Spleen (tissue), 11 donors: ENCODE results near the gene TGM3. TPM values are rescaled to one million over a fixed set of nuclear protein-coding genes. Genes with fewer than 3 reads are reported as not detected.

ENCODE experiments used
- DNase-seq: peaks from one replicate; pipeline ENCODE4 v3.0.0-alpha.2; 2020
- H3K27ac ChIP-seq, 8 donors: fragments of 200-600 bp; sonication (generic) in 7 of 8; 1 replicate in 4 of 8; 2 replicates in 4 of 8; pipeline versions ENCODE4 v1.5.0 to v1.8.0; 2016 to 2021; ENCODE audit warnings: inconsistent platforms in 4 of 8, mild to moderate bottlenecking in 4 of 8, moderate library complexity in 1 of 8
- H3K27me3 ChIP-seq, 7 donors: fragments of 200-600 bp; sonication (generic) in 6 of 7; replicated peaks in 1 of 7; 1 replicate in 4 of 7; 2 replicates in 3 of 7; pipeline versions ENCODE4 v1.5.0 to v1.8.0; 2016 to 2021; ENCODE audit warnings: inconsistent platforms in 3 of 7, mild to moderate bottlenecking in 1 of 7
- H3K36me3 ChIP-seq, 6 donors: fragments of 200-600 bp; sonication (generic) in 5 of 6; 1 replicate in 4 of 6; 2 replicates in 2 of 6; pipeline versions ENCODE4 v1.5.0 to v1.8.0; 2016 to 2021; ENCODE audit warnings: inconsistent platforms in 2 of 6
- H3K4me1 ChIP-seq, 6 donors: fragments of 200-600 bp; sonication (generic) in 5 of 6; 1 replicate in 3 of 6; 2 replicates in 3 of 6; pipeline versions ENCODE4 v1.5.0 to v1.8.0; 2016 to 2021; ENCODE audit warnings: inconsistent platforms in 3 of 6
- H3K4me3 ChIP-seq, 8 donors: fragments of 200-600 bp; sonication (generic) in 7 of 8; 1 replicate in 4 of 8; 2 replicates in 4 of 8; pipeline versions ENCODE4 v1.5.0 to v1.8.0; 2016 to 2021; ENCODE audit warnings: inconsistent platforms in 4 of 8, mild to moderate bottlenecking in 4 of 8, moderate library complexity in 2 of 8
- H3K9me3 ChIP-seq, 8 donors: fragments of 200-600 bp; sonication (generic) in 7 of 8; 1 replicate in 4 of 8; 2 replicates in 4 of 8; pipeline versions ENCODE4 v1.5.0 to v1.8.0; 2016 to 2021; ENCODE audit warnings: inconsistent platforms in 4 of 8
- POLR2A ChIP-seq, 3 donors: fragments of 450-650 bp; IDR thresholded peaks; one replicate each; pipeline ENCODE4 v1.5.1; 2017; ENCODE audit warnings: antibody characterized with exemption in 3 of 3, mild to moderate bottlenecking in 1 of 3
- POLR2AphosphoS5 ChIP-seq, 3 donors: sonication (generic); formaldehyde crosslinking; IDR thresholded peaks; one replicate each; pipeline ENCODE4 v1.5.1; 2017; ENCODE audit warnings: antibody characterized with exemption in 3 of 3
- WGBS, 5 donors: extraction: QIAGEN DNeasy Blood & Tissue Kit in 3 of 5; methylation state at CpG; one replicate each; pipeline versions ENCODE4 v1.1.5 to v1.1.7; 2013 to 2018; 5-methylcytosine and 5-hydroxymethylcytosine counted together
- intact Hi-C: fragments of 100-400 bp; cut with DNase I; formaldehyde crosslinking; loops from one replicate; pipeline ENCODE4 v1.15.0; 2023; ENCODE audit warnings: low total_unique reads
- polyA plus RNA-seq, 3 donors: library from polyadenylated mRNA; stranded (reverse); fragments of 200-250 nt; gene quantifications; one replicate each; pipeline ENCODE4 v1.2.1, GENCODE V29; 2013
- total RNA-seq, 7 donors: library from RNA; depleted of rRNA in 3 of 7; stranded (reverse); fragments of >200 nt in 3 of 7; fragmentation: NEBNext Ultra II Directional in 4 of 7; extraction: Animal tissue kit (Norgen Biotek cat#: 25700) in 4 of 7; gene quantifications; one replicate each; pipeline versions ENCODE4 v1.1.0 to v1.2.1, GENCODE V29; 2016 to 2021
- TF ChIP-seq, protein P1 (sequence below), 11 experiments: fragments of 200-600 bp in 7 of 11; fragments of 450-650 bp in 4 of 11; sonication (generic) in 4 of 11; IDR thresholded peaks in 8 of 11; conservative IDR thresholded peaks in 3 of 11; 1 replicate in 7 of 11; 2 replicates in 4 of 11; pipeline versions ENCODE4 v1.4.0 to v1.8.0; 2016 to 2021; ENCODE audit warnings: antibody characterized with exemption in 11 of 11, inconsistent platforms in 4 of 11, mild to moderate bottlenecking in 1 of 11
- donor health status: healthy with polysubstance abuse.
- donor health status: DM: no; HTN: no; CAD: no; lungs with moderate emphysema.
- donor health status: DM: no; HTN: no; CAD: no.
- donor health status: Bipolar disorder and iron deficiency.
- donor health status: healthy.
- donor health status: DM: no; HTN: no; CAD: no.
- donor health status: DM: yes; HTN: yes; CAD: no.

The TGM3 gene
- total and polyA plus RNA-seq, 10 donors, result 0.09 to 0.64 (median 0.43) TPM; not detected in 3

DNA sequence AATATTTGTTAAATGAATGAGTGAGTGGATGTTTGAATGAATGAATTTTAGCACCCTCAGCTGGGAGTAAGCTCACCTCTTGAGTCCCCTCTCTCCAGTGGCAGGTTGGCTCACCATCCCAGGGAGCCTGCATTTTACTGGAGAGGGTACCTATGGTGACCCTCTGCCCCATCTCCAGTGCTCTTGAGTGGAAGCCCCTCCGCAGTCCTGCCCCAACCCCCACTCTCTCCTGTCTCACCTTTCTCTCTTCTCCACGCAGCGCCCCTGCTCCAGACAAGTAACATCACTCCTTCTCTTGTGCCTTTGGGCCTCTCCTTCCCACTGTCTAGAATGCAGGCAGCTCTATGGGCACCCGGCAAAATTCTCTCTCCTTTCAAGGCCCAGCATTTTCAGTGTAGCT lies 11.3 kb downstream of the TGM3 start:
- WGBS, 5 donors, result 85 to 98% (median 90%) methylated on average over 4 of the region's 4 CpGs
- Histone ChIP-seq H3K27ac (no peak overlapping the region), H3K4me3 (no peak overlapping the region), H3K4me1 (peaks cover 0 to 4% (median 2%) of the 10 kb centered on the region in 6 donors), H3K27me3 (no peaks in the 10 kb centered on the region), H3K9me3 (no peaks in the 10 kb centered on the region), H3K36me3 (no peaks in the 10 kb centered on the region)
- TF ChIP-seq POLR2A (IDR thresholded peaks at IDR 0.05), result no peak
- intact Hi-C loops, result no loop called here
- no peak for DNase-seq

DNA sequence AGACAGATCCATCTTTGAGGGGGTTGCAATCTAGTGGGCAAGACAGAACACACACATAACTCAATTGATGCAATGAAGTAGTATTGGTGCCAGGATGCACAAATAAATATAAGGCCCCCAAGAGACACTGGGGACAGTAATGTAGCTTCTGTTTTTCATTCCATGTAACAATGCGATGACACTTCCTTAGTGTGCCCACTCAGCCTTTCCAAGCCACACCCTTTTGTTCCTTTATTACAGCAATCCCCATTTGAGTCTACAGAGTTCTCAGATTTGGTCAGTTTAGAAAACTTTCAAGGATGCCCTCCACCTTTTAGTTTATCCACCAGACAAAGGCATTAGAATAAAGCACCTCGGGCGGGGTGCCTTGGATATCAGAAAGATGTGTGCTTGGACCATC lies 15.5 kb downstream of the TGM3 start:
- WGBS, 5 donors, result 72 to 95% (median 82%) methylated on average over 3 of the region's 3 CpGs
- H3K4me3 ChIP-seq, result no peak overlapping the region
- intact Hi-C loops, result no loop called here
- H3K36me3 ChIP-seq, result no peaks in the 10 kb centered on the region
- no peaks in the 10 kb centered on the region for H3K9me3 ChIP-seq
- DNase-seq, result no peak
- TF ChIP-seq POLR2A (IDR thresholded peaks at IDR 0.05) (no peak), POLR2AphosphoS5 (IDR thresholded peaks at IDR 0.05) (no peak)
- TF ChIP-seq, protein P1, sequence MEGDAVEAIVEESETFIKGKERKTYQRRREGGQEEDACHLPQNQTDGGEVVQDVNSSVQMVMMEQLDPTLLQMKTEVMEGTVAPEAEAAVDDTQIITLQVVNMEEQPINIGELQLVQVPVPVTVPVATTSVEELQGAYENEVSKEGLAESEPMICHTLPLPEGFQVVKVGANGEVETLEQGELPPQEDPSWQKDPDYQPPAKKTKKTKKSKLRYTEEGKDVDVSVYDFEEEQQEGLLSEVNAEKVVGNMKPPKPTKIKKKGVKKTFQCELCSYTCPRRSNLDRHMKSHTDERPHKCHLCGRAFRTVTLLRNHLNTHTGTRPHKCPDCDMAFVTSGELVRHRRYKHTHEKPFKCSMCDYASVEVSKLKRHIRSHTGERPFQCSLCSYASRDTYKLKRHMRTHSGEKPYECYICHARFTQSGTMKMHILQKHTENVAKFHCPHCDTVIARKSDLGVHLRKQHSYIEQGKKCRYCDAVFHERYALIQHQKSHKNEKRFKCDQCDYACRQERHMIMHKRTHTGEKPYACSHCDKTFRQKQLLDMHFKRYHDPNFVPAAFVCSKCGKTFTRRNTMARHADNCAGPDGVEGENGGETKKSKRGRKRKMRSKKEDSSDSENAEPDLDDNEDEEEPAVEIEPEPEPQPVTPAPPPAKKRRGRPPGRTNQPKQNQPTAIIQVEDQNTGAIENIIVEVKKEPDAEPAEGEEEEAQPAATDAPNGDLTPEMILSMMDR (IDR thresholded peaks at IDR 0.05 in 8 of 11, conservative IDR thresholded peaks at IDR 0.05 in 3 of 11), result no peak
- peaks cover 0 to 20% (median 12%) of the 10 kb centered on the region in 6 donors for H3K4me1 ChIP-seq
- H3K27me3 ChIP-seq, result no peaks in the 10 kb centered on the region
- H3K27ac ChIP-seq, result no peak overlapping the region

DNA sequence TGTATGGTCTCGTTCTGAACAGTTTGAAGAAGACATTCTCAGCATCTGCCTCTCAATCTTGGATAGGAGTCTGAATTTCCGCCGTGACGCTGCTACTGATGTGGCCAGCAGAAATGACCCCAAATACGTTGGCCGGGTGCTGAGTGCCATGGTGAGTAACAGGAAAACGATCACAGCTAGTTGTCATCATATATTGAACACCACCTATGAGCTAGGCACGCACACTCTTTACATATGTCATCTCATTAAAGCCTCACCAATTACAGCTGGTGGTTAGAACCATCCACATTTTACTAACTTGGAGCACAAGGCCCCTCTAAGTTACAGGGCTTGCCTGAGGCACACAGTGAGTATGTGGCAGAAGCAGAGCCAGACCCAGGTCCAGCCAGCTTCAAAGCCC lies 17.1 kb downstream of the TGM3 start:
- DNase-seq, result no peak
- H3K4me1 ChIP-seq, result peaks cover 0 to 20% (median 12%) of the 10 kb centered on the region in 6 donors
- intact Hi-C loops, result no loop called here
- no peak overlapping the region for H3K4me3 ChIP-seq
- H3K27me3 ChIP-seq, result no peaks in the 10 kb centered on the region
- no peaks in the 10 kb centered on the region for H3K9me3 ChIP-seq
- WGBS, 5 donors, result 87 to 93% (median 90%) methylated on average over 8 of the region's 8 CpGs
- H3K27ac ChIP-seq, result no peak overlapping the region
- TF ChIP-seq, protein P1 (IDR thresholded peaks at IDR 0.05 in 8 of 11, conservative IDR thresholded peaks at IDR 0.05 in 3 of 11), result no peak
- TF ChIP-seq POLR2A (IDR thresholded peaks at IDR 0.05) (no peak), POLR2AphosphoS5 (IDR thresholded peaks at IDR 0.05) (no peak)
- H3K36me3 ChIP-seq, result no peaks in the 10 kb centered on the region

DNA sequence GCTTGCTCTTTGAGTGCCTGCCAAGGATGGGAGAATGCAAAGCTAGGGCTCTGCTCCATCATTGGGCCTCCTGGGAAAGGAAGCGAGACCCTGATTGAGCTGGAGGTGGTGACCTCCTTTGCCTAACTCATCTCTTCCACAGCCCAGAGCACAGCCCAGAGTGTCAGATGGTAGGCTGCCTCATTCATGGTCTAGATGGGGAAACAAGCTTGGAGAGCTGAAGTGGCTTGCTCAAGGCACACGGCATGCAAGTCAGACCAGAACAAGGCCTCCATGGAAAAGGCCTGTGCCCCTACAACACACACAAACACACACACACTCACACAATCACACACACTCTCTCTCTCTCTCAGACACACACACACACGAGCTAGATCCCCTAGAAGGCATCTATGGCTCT lies 17.5 kb downstream of the TGM3 start:
- peaks cover 0 to 20% (median 12%) of the 10 kb centered on the region in 6 donors for H3K4me1 ChIP-seq
- no peaks in the 10 kb centered on the region for H3K36me3 ChIP-seq
- TF ChIP-seq, protein P1 (IDR thresholded peaks at IDR 0.05 in 8 of 11, conservative IDR thresholded peaks at IDR 0.05 in 3 of 11), result no peak
- TF ChIP-seq POLR2A (IDR thresholded peaks at IDR 0.05) (no peak), POLR2AphosphoS5 (IDR thresholded peaks at IDR 0.05) (no peak)
- intact Hi-C loops, result no loop called here
- no peak for DNase-seq
- H3K4me3 ChIP-seq, result no peak overlapping the region
- peaks cover 0 to 3% (median 0%) of the 10 kb centered on the region in 8 donors for H3K9me3 ChIP-seq
- no peaks in the 10 kb centered on the region for H3K27me3 ChIP-seq
- no peak overlapping the region for H3K27ac ChIP-seq
- 71 to 89% (median 86%) methylated on average over 3 of the region's 3 CpGs for WGBS, 5 donors
